C4-2B (cell line): ENCODE data around the gene MCM9.

Experiments used
- CTCF ChIP-seq: fragments of 450-650 bp; conservative IDR thresholded peaks from 2 replicates; pipeline ENCODE4 v1.5.1; 2017; ENCODE audit warnings: mild to moderate bottlenecking
- ZFX ChIP-seq: fragments of 450-650 bp; IDR thresholded peaks from 2 replicates; pipeline ENCODE4 v1.6.1; 2017

GRCh38 chr6:118768441-118768840 is 166.5 kb downstream of the MCM9 start:
- no peak for TF ChIP-seq CTCF
- no peak for TF ChIP-seq ZFX
